Endothelial cell of umbilical vein (primary cell): ENCODE measurements around the gene RCVRN. TPM values are rescaled to one million over a fixed set of nuclear protein-coding genes. Genes with fewer than 3 reads are reported as not detected.

Experiments used
- BruUV-seq: library from RNA; stranded (reverse); fragments of 400-500 nt; replicated peaks from 2 replicates; lab custom pipeline; 2021; lab: Mats Ljungman, UMichigan
- CTCF ChIA-PET: fragments of 300-600, 350-600 bp; sonication (Branson Sonifier 250); formaldehyde crosslinking; loops from one replicate; lab custom pipeline; 2021; ENCODE audit warnings: antibody characterized with exemption, inconsistent platforms; lab: Charles Lee
- POLR2A ChIA-PET: fragments of 300-600, 350-600 bp; sonication (Branson Sonifier 250); formaldehyde crosslinking; loops from one replicate; lab custom pipeline; 2021; ENCODE audit warnings: antibody characterized with exemption, inconsistent platforms; lab: Charles Lee
- DNase-seq: peaks from one replicate; pipeline ENCODE4 v3.0.0-alpha.2; 2011; ENCODE audit warnings: low read depth, low spot score
- FAIRE-seq: peaks from 2 replicates; lab custom pipeline; 2011; peaks lifted over from hg19 to GRCh38; lab: Jason Lieb, UNC
- H2AFZ ChIP-seq: 2 replicates; pipeline ENCODE4 v1.6.0; 2012; ENCODE audit warnings: low read depth, low read length, control low read depth, inconsistent platforms
- H3K27ac ChIP-seq: 2 replicates; pipeline ENCODE4 v1.5.1; 2011; ENCODE audit warnings: low read depth, mild to moderate bottlenecking, control low read depth, low read length, moderate library complexity; ENCODE audit not compliant: insufficient read depth
- H3K27me3 ChIP-seq, 2 experiments: 2 replicates each; pipeline versions ENCODE4 v1.6.0 to v1.6.1; 2011; ENCODE audit warnings: low read length in 2 of 2, mixed read lengths in 1 of 2; ENCODE audit not compliant: control insufficient read depth in 2 of 2, insufficient read depth in 2 of 2
- H3K36me3 ChIP-seq, 2 experiments: 2 replicates in 1 of 2; 3 replicates in 1 of 2; pipeline ENCODE4 v1.5.1; 2011; ENCODE audit warnings: low read length in 2 of 2, mild to moderate bottlenecking in 1 of 2, moderate library complexity in 1 of 2; ENCODE audit not compliant: control insufficient read depth in 2 of 2, insufficient read depth in 2 of 2; ENCODE audit errors: extremely low read depth in 1 of 2
- H3K4me1 ChIP-seq: 3 replicates; pipeline ENCODE4 v1.5.1; 2011; ENCODE audit warnings: mild to moderate bottlenecking, low read length; ENCODE audit not compliant: control insufficient read depth, insufficient read depth; ENCODE audit errors: extremely low read depth
- H3K4me2 ChIP-seq: 2 replicates; pipeline ENCODE4 v1.6.1; 2011; ENCODE audit warnings: low read length, control low read depth, mixed read lengths; ENCODE audit not compliant: insufficient read depth
- H3K4me3 ChIP-seq, 3 experiments: fragments of 200-600 bp in 1 of 3; sonication (generic), shearing (Covaris generic) in 1 of 3; replicated peaks in 1 of 3; 2 replicates each; pipeline ENCODE4 v1.5.1; 2011 to 2016; ENCODE audit warnings: control low read depth in 3 of 3, low read length in 3 of 3, mild to moderate bottlenecking in 2 of 3, inconsistent platforms in 1 of 3, low read depth in 1 of 3, moderate library complexity in 1 of 3; ENCODE audit not compliant: insufficient read depth in 1 of 3
- H3K79me2 ChIP-seq: 2 replicates; pipeline ENCODE4 v1.6.0; 2012; ENCODE audit warnings: low read length, inconsistent platforms; ENCODE audit not compliant: control insufficient read depth, insufficient read depth
- H3K9ac ChIP-seq: replicated peaks from 2 replicates; pipeline ENCODE3; 2011; ENCODE audit warnings: low read length, control low read depth; ENCODE audit not compliant: insufficient read depth; ENCODE audit errors: extremely low read depth
- H3K9me1 ChIP-seq: replicated peaks from 3 replicates; pipeline ENCODE4 v1.6.0; 2011; ENCODE audit warnings: mild to moderate bottlenecking, low read length; ENCODE audit not compliant: control insufficient read depth, insufficient read depth; ENCODE audit errors: extremely low read depth
- H3K9me3 ChIP-seq: replicated peaks from 2 replicates; pipeline ENCODE4 v1.5.1; 2012; ENCODE audit warnings: low read length, inconsistent platforms; ENCODE audit not compliant: control insufficient read depth, insufficient read depth
- H4K20me1 ChIP-seq: replicated peaks from 2 replicates; pipeline ENCODE3; 2011; ENCODE audit warnings: mild to moderate bottlenecking, low read length; ENCODE audit not compliant: control insufficient read depth, insufficient read depth; ENCODE audit errors: extremely low read depth
- CTCF ChIP-seq, 2 donors: IDR thresholded peaks; 1 replicate in 1 of 2; 2 replicates in 1 of 2; pipeline ENCODE4 v1.5.1; 2011; ENCODE audit warnings: low read length in 2 of 2, mild to moderate bottlenecking in 2 of 2, moderate library complexity in 2 of 2, control low read depth in 1 of 2, inconsistent platforms in 1 of 2, low read depth in 1 of 2; ENCODE audit not compliant: insufficient read depth in 1 of 2; ENCODE audit errors: extremely low read depth in 1 of 2
- EZH2 ChIP-seq: IDR thresholded peaks from 2 replicates; pipeline ENCODE4 v1.6.1; 2012; ENCODE audit warnings: borderline replicate concordance, low read depth, mild to moderate bottlenecking, moderate library complexity, low read length, inconsistent platforms; ENCODE audit not compliant: severe bottlenecking
- FOS ChIP-seq: IDR thresholded peaks from 2 replicates; pipeline ENCODE4 v1.6.1; 2011; ENCODE audit warnings: mild to moderate bottlenecking, low read length, moderate library complexity, borderline replicate concordance; ENCODE audit not compliant: insufficient read depth
- GATA2 ChIP-seq: IDR thresholded peaks from 2 replicates; pipeline ENCODE4 v1.7.0; 2011; ENCODE audit warnings: low read depth, mild to moderate bottlenecking, moderate library complexity, mixed read lengths, low read length; ENCODE audit not compliant: insufficient read length, insufficient read depth
- JUN ChIP-seq: IDR thresholded peaks from 2 replicates; pipeline ENCODE4 v1.6.1; 2011; ENCODE audit warnings: borderline replicate concordance, low read depth; ENCODE audit not compliant: insufficient read length, insufficient read depth
- MYC ChIP-seq: IDR thresholded peaks from one replicate; pipeline ENCODE4 v1.6.1; 2011; ENCODE audit warnings: mild to moderate bottlenecking, low read depth, low read length
- POLR2A ChIP-seq: IDR thresholded peaks from 2 replicates; pipeline ENCODE4 v1.6.1; 2012; ENCODE audit warnings: low read depth, mild to moderate bottlenecking, control low read depth, low read length
- POLR2AphosphoS5 ChIP-seq: IDR thresholded peaks from 2 replicates; pipeline ENCODE4 v1.6.1; 2012; ENCODE audit warnings: low read depth, mild to moderate bottlenecking, control low read depth, low read length, moderate library complexity; ENCODE audit not compliant: insufficient read depth
- dilution Hi-C: fragments of 300-500 bp; cut with MboI; formaldehyde crosslinking; loops from one replicate; pipeline ENCODE4 v1.15.0; 2019; ENCODE audit warnings: low sequenced_read_pairs; ENCODE audit not compliant: extremely low pct_ligation_motif_present
- intact Hi-C: fragments of 100-400 bp; cut with micrococcal nuclease; formaldehyde crosslinking; loops from one replicate; pipeline ENCODE4 v1.10.0; 2022
- polyA plus RNA-seq, 4 experiments: library from polyadenylated mRNA; depleted of rRNA in 3 of 4; stranded (reverse) in 3 of 4; unstranded in 1 of 4; fragments of >200 nt; gene quantifications; 2 replicates each; pipeline versions ENCODE4 v1.2.1 to v1.2.3, GENCODE V29; 2011 to 2012; ENCODE audit warnings: missing spikeins in 1 of 4
- total RNA-seq: library from RNA; stranded (reverse); gene quantifications from 2 replicates; pipeline ENCODE4 v1.2.3, GENCODE V29; 2021
- TF ChIP-seq, protein P1 (sequence below): IDR thresholded peaks from 2 replicates; pipeline ENCODE4 v1.6.1; 2011; ENCODE audit not compliant: insufficient read depth, insufficient read length

RCVRN gene
- total and polyA plus RNA-seq, 2 donors (not counting 3 experiments of a cell fraction or from before 2014, with no cell fraction given) = not detected

GRCh38 chr17:9931144-9931741 lies 26.2 kb upstream of the RCVRN start:
- ChIA-PET POLR2A (no interaction called here), CTCF (no interaction called here)
- no peak overlapping the region for H3K9ac ChIP-seq
- H3K27me3 ChIP-seq = no peaks in the 10 kb centered on the region
- FAIRE-seq (no peak), DNase-seq (no peak)
- no peak overlapping the region for H3K27ac ChIP-seq
- H2AFZ ChIP-seq = no peak overlapping the region
- BruUV-seq = no TSS peak
- dilution Hi-C loops = no loop called here
- intact Hi-C loops = no loop called here
- no peaks in the 10 kb centered on the region for H4K20me1 ChIP-seq
- no peak for TF ChIP-seq JUN
- no peak overlapping the region for H3K4me3 ChIP-seq
- no peaks in the 10 kb centered on the region for H3K4me1 ChIP-seq
- H3K36me3 ChIP-seq = no peaks in the 10 kb centered on the region
- H3K4me2 ChIP-seq = no peak overlapping the region
- no peaks in the 10 kb centered on the region for H3K9me1 ChIP-seq
- H3K79me2 ChIP-seq = no peaks in the 10 kb centered on the region
- H3K9me3 ChIP-seq = peaks cover under 1% of the 10 kb centered on the region

- TF ChIP-seq GATA2 (no peak), EZH2 (no peak), JUN (no peak), POLR2AphosphoS5 (no peak), MYC (no peak), FOS (no peak), POLR2A (no peak), CTCF (IDR thresholded peaks at IDR 0.05; ENCODE audit: extremely low read depth in 1 of 2, insufficient read depth in 1 of 2, low read depth in 1 of 2, low read length in 2 of 2) (no peak)
- TF ChIP-seq, protein P1, sequence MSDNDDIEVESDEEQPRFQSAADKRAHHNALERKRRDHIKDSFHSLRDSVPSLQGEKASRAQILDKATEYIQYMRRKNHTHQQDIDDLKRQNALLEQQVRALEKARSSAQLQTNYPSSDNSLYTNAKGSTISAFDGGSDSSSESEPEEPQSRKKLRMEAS = no peak
- ChIA-PET POLR2A (no interaction called here), CTCF (interaction anchor here (0.9 kb wide), 1 partner anchor 688 kb away, joined by 3 read pairs; no protein-coding TSS in a partner anchor)
- intact Hi-C loops (loop anchor here (10.0 kb wide), 1 partner anchor 395 kb away; no protein-coding TSS in a partner anchor), dilution Hi-C loops (no loop called here)
- no peaks in the 10 kb centered on the region for H4K20me1 ChIP-seq
- no peaks in the 10 kb centered on the region for H3K27me3 ChIP-seq
- DNase-seq = no peak
- H3K9me1 ChIP-seq = no peaks in the 10 kb centered on the region
- no peaks in the 10 kb centered on the region for H3K9me3 ChIP-seq
- no peak overlapping the region for H3K27ac ChIP-seq
- H3K79me2 ChIP-seq = no peaks in the 10 kb centered on the region
- no peaks in the 10 kb centered on the region for H3K36me3 ChIP-seq
- no peak overlapping the region for H3K9ac ChIP-seq
- H3K4me2 ChIP-seq = no peak overlapping the region
- no peak for FAIRE-seq
- H3K4me1 ChIP-seq = no peaks in the 10 kb centered on the region
- H2AFZ ChIP-seq = no peak overlapping the region
- H3K4me3 ChIP-seq = no peak overlapping the region
- BruUV-seq = no TSS peak
These were observed 24.8 kb upstream of the RCVRN start for GRCh38 chr17:9929871-9930270.
